SK-N-SH treated with all-trans-retinoic acid at 6 μM for 48 hours (cell line): ENCODE data around the gene MAP2.

Source experiments
- ATAC-seq: fragments of 200-7000 bp; cut with Tn5 transposase; 3 replicates; pipeline ENCODE4 v1.9.1; 2020; ENCODE audit warnings: mild to moderate bottlenecking, moderate library complexity
- ARNTL ChIP-seq: fragments of 450-650 bp; formaldehyde crosslinking; IDR thresholded peaks from 2 replicates; pipeline ENCODE4 v1.5.0; 2020; ENCODE audit warnings: low read depth, mild to moderate bottlenecking, moderate library complexity, borderline replicate concordance
- BACH2 ChIP-seq: fragments of 250-450 bp; sonication (Bioruptor Pico); IDR thresholded peaks from 2 replicates; pipeline ENCODE4 v1.9.0; 2021; ENCODE audit warnings: mild to moderate bottlenecking, borderline replicate concordance
- CSDC2 ChIP-seq: fragments of 250-450 bp; sonication (Bioruptor Pico); IDR thresholded peaks from 2 replicates; pipeline ENCODE4 v1.5.0; 2020; ENCODE audit warnings: mild to moderate bottlenecking, moderate library complexity
- ESRRG ChIP-seq: fragments of 250-450 bp; sonication (Bioruptor Pico); IDR thresholded peaks from 2 replicates; pipeline ENCODE4 v1.6.1; 2021; ENCODE audit warnings: mild to moderate bottlenecking
- GLIS3 ChIP-seq: fragments of 250-450 bp; sonication (Bioruptor Pico); IDR thresholded peaks from 2 replicates; pipeline ENCODE4 v1.5.0; 2020; ENCODE audit warnings: mild to moderate bottlenecking, moderate library complexity
- ISL1 ChIP-seq: fragments of 250-450 bp; sonication (Bioruptor Pico); IDR thresholded peaks from 2 replicates; pipeline ENCODE4 v2.1.2; 2022; ENCODE audit warnings: mild to moderate bottlenecking, moderate library complexity
- OSR1 ChIP-seq: fragments of 250-450 bp; sonication (Bioruptor Pico); IDR thresholded peaks from 2 replicates; pipeline ENCODE4 v1.8.0; 2022; ENCODE audit warnings: moderate library complexity, mild to moderate bottlenecking, inconsistent platforms
- POU6F1 ChIP-seq: fragments of 250-450 bp; sonication (Bioruptor Pico); IDR thresholded peaks from 2 replicates; pipeline ENCODE4 v1.8.0; 2021; ENCODE audit warnings: low read depth, mild to moderate bottlenecking, moderate library complexity, borderline replicate concordance
- PPARA ChIP-seq: fragments of 250-450 bp; sonication (Bioruptor Pico); IDR thresholded peaks from 2 replicates; pipeline ENCODE4 v1.5.0; 2020; ENCODE audit warnings: mild to moderate bottlenecking, borderline replicate concordance
- RARB ChIP-seq: fragments of 250-450 bp; sonication (Bioruptor Pico); IDR thresholded peaks from 2 replicates; pipeline ENCODE4 v1.8.0; 2021; ENCODE audit warnings: mild to moderate bottlenecking, moderate library complexity
- SNAI2 ChIP-seq: fragments of 250-450 bp; sonication (Bioruptor Pico); IDR thresholded peaks from 2 replicates; pipeline ENCODE4 v1.5.0; 2020; ENCODE audit warnings: mild to moderate bottlenecking, moderate library complexity
- TCF4 ChIP-seq: fragments of 250-450 bp; sonication (Bioruptor Pico); IDR thresholded peaks from 2 replicates; pipeline ENCODE4 v1.8.0; 2021; ENCODE audit warnings: mild to moderate bottlenecking, moderate library complexity, borderline replicate concordance
- TOX ChIP-seq: fragments of 250-450 bp; sonication (Bioruptor Pico); IDR thresholded peaks from 2 replicates; pipeline ENCODE4 v1.8.0; 2021; ENCODE audit warnings: mild to moderate bottlenecking, moderate library complexity, borderline replicate concordance
- TSHZ2 ChIP-seq: fragments of 250-450 bp; sonication (Bioruptor Pico); IDR thresholded peaks from 2 replicates; pipeline ENCODE4 v1.5.0; 2020; ENCODE audit warnings: mild to moderate bottlenecking, moderate library complexity
- ZC3H10 ChIP-seq: fragments of 250-450 bp; sonication (Bioruptor Pico); IDR thresholded peaks from 2 replicates; pipeline ENCODE4 v1.5.1; 2021; ENCODE audit warnings: mild to moderate bottlenecking, moderate library complexity
- ZFP3 ChIP-seq: fragments of 250-450 bp; sonication (Bioruptor Pico); IDR thresholded peaks from 2 replicates; pipeline ENCODE4 v1.5.0; 2020; ENCODE audit warnings: mild to moderate bottlenecking, moderate library complexity
- ZFP30 ChIP-seq: fragments of 450-650 bp; formaldehyde crosslinking; IDR thresholded peaks from 2 replicates; pipeline ENCODE4 v1.5.0; 2022; ENCODE audit warnings: mild to moderate bottlenecking, moderate library complexity
- ZNF565 ChIP-seq: fragments of 450-650 bp; formaldehyde crosslinking; conservative IDR thresholded peaks from 2 replicates; pipeline ENCODE4 v1.5.0; 2020; ENCODE audit warnings: low read depth, mild to moderate bottlenecking, moderate library complexity
- ZNF70 ChIP-seq: fragments of 450-650 bp; formaldehyde crosslinking; IDR thresholded peaks from 2 replicates; pipeline ENCODE4 v1.5.0; 2020; ENCODE audit warnings: mild to moderate bottlenecking, moderate library complexity
- ZNF8 ChIP-seq: fragments of 450-650 bp; formaldehyde crosslinking; IDR thresholded peaks from 2 replicates; pipeline ENCODE4 v1.5.0; 2020; ENCODE audit warnings: mild to moderate bottlenecking, moderate library complexity
- TF ChIP-seq, protein P1 (sequence below): fragments of 250-450 bp; sonication (Bioruptor Pico); IDR thresholded peaks from 2 replicates; pipeline ENCODE4 v1.5.1; 2021; ENCODE audit warnings: mild to moderate bottlenecking, moderate library complexity

The MAP2 gene

GRCh38 chr2:209549589-209549988 lies 125.7 kb downstream of the MAP2 start:
- TF ChIP-seq ZNF70 (no peak), BACH2 (CRISPR knock-in tag) (no peak), TOX (CRISPR knock-in tag) (no peak), ESRRG (CRISPR knock-in tag) (no peak), OSR1 (CRISPR knock-in tag) (no peak), ARNTL (CRISPR knock-in tag) (no peak), RARB (CRISPR knock-in tag) (no peak), CSDC2 (CRISPR knock-in tag) (no peak), SNAI2 (CRISPR knock-in tag) (no peak), ZNF8 (CRISPR knock-in tag) (no peak), ZFP30 (CRISPR knock-in tag) (no peak), GLIS3 (CRISPR knock-in tag) (no peak), TCF4 (no peak), ZFP3 (CRISPR knock-in tag) (no peak), ZC3H10 (CRISPR knock-in tag) (no peak), PPARA (CRISPR knock-in tag) (no peak), ZNF565 (CRISPR knock-in tag) (no peak), TSHZ2 (CRISPR knock-in tag) (no peak)
- TF ChIP-seq, protein P1, sequence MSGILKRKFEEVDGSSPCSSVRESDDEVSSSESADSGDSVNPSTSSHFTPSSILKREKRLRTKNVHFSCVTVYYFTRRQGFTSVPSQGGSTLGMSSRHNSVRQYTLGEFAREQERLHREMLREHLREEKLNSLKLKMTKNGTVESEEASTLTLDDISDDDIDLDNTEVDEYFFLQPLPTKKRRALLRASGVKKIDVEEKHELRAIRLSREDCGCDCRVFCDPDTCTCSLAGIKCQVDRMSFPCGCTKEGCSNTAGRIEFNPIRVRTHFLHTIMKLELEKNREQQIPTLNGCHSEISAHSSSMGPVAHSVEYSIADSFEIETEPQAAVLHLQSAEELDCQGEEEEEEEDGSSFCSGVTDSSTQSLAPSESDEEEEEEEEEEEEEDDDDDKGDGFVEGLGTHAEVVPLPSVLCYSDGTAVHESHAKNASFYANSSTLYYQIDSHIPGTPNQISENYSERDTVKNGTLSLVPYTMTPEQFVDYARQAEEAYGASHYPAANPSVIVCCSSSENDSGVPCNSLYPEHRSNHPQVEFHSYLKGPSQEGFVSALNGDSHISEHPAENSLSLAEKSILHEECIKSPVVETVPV (CRISPR knock-in tag) = no peak
- ATAC-seq = no peak

GRCh38 chr2:209553913-209554312 lies 130.1 kb downstream of the MAP2 start:
- no peak for ATAC-seq
- no peak for TF ChIP-seq RARB (CRISPR knock-in tag)
- TF ChIP-seq GLIS3 (CRISPR knock-in tag) = no peak
- no peak for TF ChIP-seq ZNF70
- TF ChIP-seq TSHZ2 (CRISPR knock-in tag) = no peak
- TF ChIP-seq ISL1 (CRISPR knock-in tag) = no peak
- no peak for TF ChIP-seq CSDC2 (CRISPR knock-in tag)
- TF ChIP-seq POU6F1 = no peak
- TF ChIP-seq ESRRG (CRISPR knock-in tag) = no peak
- TF ChIP-seq ZNF8 (CRISPR knock-in tag) = no peak
- no peak for TF ChIP-seq BACH2 (CRISPR knock-in tag)
- no peak for TF ChIP-seq ZFP30 (CRISPR knock-in tag)
- TF ChIP-seq PPARA (CRISPR knock-in tag) = no peak
- TF ChIP-seq ZNF565 (CRISPR knock-in tag) = no peak
- TF ChIP-seq TOX (CRISPR knock-in tag) = no peak
- no peak for TF ChIP-seq OSR1 (CRISPR knock-in tag)
- no peak for TF ChIP-seq ZC3H10 (CRISPR knock-in tag)
- TF ChIP-seq, protein P1 (CRISPR knock-in tag) = no peak
- no peak for TF ChIP-seq ZFP3 (CRISPR knock-in tag)
